ENCODE data around the gene TRAPPC3L. TPM values are rescaled to one million over a fixed set of nuclear protein-coding genes. Genes with fewer than 3 reads are reported as not detected.

The TRAPPC3L gene
- total RNA-seq, 4 donors from 2014 or later, result not detected

DNA sequence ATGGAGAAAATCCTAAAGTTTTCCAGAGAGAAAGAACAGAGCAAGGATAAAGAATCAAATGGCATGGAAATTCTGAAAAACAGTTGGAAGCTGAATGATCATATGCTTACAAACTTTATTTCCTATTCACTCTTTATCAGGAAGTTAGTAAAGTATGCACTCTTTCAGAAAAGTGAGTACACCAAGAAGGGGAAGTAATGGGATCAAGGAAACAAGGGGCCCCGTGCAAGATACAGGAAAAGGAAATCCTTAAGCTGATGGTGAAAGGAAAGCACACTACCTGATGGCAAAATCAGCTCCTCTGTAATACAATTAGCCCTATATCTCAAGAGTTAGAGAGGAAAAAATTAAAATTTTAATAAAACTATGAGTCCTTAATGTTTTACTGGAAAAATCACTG is 70.3 kb downstream of the TRAPPC3L start:
- TF ChIP-seq POLR2A (IDR thresholded peaks at IDR 0.05), result no peak
- TF ChIP-seq, protein P1, sequence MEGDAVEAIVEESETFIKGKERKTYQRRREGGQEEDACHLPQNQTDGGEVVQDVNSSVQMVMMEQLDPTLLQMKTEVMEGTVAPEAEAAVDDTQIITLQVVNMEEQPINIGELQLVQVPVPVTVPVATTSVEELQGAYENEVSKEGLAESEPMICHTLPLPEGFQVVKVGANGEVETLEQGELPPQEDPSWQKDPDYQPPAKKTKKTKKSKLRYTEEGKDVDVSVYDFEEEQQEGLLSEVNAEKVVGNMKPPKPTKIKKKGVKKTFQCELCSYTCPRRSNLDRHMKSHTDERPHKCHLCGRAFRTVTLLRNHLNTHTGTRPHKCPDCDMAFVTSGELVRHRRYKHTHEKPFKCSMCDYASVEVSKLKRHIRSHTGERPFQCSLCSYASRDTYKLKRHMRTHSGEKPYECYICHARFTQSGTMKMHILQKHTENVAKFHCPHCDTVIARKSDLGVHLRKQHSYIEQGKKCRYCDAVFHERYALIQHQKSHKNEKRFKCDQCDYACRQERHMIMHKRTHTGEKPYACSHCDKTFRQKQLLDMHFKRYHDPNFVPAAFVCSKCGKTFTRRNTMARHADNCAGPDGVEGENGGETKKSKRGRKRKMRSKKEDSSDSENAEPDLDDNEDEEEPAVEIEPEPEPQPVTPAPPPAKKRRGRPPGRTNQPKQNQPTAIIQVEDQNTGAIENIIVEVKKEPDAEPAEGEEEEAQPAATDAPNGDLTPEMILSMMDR (IDR thresholded peaks at IDR 0.05 in 4 of 5, conservative IDR thresholded peaks at IDR 0.05 in 1 of 5), result no peak
- Histone ChIP-seq H3K27ac (no peak overlapping the region), H3K4me1 (no peaks in the 10 kb centered on the region), H3K9me3 (no peaks in the 10 kb centered on the region), H3K36me3 (no peaks in the 10 kb centered on the region), H3K4me3 (no peak overlapping the region), H3K27me3 (no peaks in the 10 kb centered on the region)
- ATAC-seq (no peak), DNase-seq (no peak)
- in situ Hi-C loops (cut with MboI; ENCODE audit: low sequenced_read_pairs in 4 of 4) (no loop called here), intact Hi-C loops (cut with DNase I; ENCODE audit: low total_unique reads) (no loop called here)

DNA sequence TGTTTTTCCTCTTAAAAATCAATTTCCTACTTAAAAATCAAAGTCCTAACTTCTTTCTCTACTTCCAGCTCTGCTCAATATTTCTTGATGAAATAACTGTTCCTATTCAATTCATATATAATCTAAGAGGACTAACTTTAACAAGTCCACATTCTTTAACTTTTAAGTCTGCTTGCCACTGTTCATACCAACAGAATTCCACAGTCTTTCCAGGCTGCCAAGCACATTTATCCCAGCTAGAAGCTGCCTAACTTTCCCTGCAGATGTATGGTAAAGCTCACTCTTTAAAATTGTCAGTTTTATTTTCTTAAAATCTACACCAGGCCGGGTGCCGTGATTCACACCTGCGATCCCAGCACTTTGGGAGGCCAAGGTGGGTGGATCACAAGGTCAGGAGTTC is 72.8 kb downstream of the TRAPPC3L start:
- no peak overlapping the region for H3K27ac ChIP-seq
- TF ChIP-seq, protein P1 (IDR thresholded peaks at IDR 0.05 in 4 of 5, conservative IDR thresholded peaks at IDR 0.05 in 1 of 5), result no peak
- no peak for TF ChIP-seq POLR2A (IDR thresholded peaks at IDR 0.05)
- H3K4me1 ChIP-seq, result no peaks in the 10 kb centered on the region
- no peak overlapping the region for H3K4me3 ChIP-seq
- intact Hi-C loops (cut with DNase I; ENCODE audit: low total_unique reads) (no loop called here), in situ Hi-C loops (cut with MboI; ENCODE audit: low sequenced_read_pairs in 4 of 4) (no loop called here)
- H3K36me3 ChIP-seq, result no peaks in the 10 kb centered on the region
- DNase-seq (no peak), ATAC-seq (no peak)
- H3K9me3 ChIP-seq, result no peaks in the 10 kb centered on the region
- no peaks in the 10 kb centered on the region for H3K27me3 ChIP-seq

DNA sequence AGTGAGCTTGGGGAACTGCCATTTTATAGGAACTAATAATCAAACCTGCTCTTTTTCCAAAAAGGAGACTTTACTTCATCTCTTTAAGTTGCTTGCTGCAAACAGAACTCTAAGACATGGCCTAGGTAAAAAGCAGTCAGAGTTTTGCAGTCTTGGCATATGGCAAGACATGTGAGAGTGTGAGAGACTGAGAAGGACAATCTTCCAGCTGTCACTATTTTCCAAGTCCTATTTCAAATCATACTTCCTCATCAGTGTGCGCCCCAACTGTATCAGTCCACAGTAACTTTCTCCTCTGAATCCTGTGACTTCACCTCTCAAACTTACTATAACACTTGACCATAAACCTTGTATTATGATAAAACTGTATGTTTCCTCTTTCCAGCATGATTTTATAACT is 74.0 kb downstream of the TRAPPC3L start:
- TF ChIP-seq, protein P1 (IDR thresholded peaks at IDR 0.05 in 4 of 5, conservative IDR thresholded peaks at IDR 0.05 in 1 of 5), result no peak
- no peak for TF ChIP-seq POLR2A (IDR thresholded peaks at IDR 0.05)
- ATAC-seq (no peak), DNase-seq (no peak)
- no peak overlapping the region for H3K4me3 ChIP-seq
- H3K9me3 ChIP-seq, result no peaks in the 10 kb centered on the region
- H3K36me3 ChIP-seq, result no peaks in the 10 kb centered on the region
- no peaks in the 10 kb centered on the region for H3K27me3 ChIP-seq
- in situ Hi-C loops (cut with MboI; ENCODE audit: low sequenced_read_pairs in 4 of 4), result no loop called here
- intact Hi-C loops (cut with DNase I; ENCODE audit: low total_unique reads), result no loop called here
- no peaks in the 10 kb centered on the region for H3K4me1 ChIP-seq
- no peak overlapping the region for H3K27ac ChIP-seq

DNA sequence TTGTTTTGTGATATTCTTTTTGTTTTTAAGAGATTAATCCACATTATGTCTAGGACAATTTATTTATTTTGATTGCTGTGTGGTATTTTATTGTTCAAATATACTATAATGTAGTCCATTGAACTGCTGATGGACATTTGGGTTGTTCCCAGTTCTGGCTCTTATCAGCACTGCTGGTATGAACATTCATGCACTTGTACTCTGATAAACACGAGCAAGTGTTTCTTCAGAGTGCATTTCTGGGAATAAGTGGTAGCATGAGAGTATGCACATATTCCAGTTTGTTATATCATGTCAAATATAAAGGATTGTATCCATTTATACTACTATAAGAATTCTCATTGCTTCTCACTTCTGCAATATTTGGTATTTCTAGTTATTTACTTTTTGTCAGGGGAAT is 77.2 kb downstream of the TRAPPC3L start:
- ATAC-seq (no peak), DNase-seq (no peak)
- no peaks in the 10 kb centered on the region for H3K9me3 ChIP-seq
- TF ChIP-seq, protein P1 (IDR thresholded peaks at IDR 0.05 in 4 of 5, conservative IDR thresholded peaks at IDR 0.05 in 1 of 5), result no peak
- TF ChIP-seq POLR2A (IDR thresholded peaks at IDR 0.05), result no peak
- no peaks in the 10 kb centered on the region for H3K36me3 ChIP-seq
- no peak overlapping the region for H3K4me3 ChIP-seq
- no peaks in the 10 kb centered on the region for H3K4me1 ChIP-seq
- no peaks in the 10 kb centered on the region for H3K27me3 ChIP-seq
- in situ Hi-C loops (cut with MboI; ENCODE audit: low sequenced_read_pairs in 4 of 4), result no loop called here
- no peak overlapping the region for H3K27ac ChIP-seq
- intact Hi-C loops (cut with DNase I; ENCODE audit: low total_unique reads), result no loop called here

DNA sequence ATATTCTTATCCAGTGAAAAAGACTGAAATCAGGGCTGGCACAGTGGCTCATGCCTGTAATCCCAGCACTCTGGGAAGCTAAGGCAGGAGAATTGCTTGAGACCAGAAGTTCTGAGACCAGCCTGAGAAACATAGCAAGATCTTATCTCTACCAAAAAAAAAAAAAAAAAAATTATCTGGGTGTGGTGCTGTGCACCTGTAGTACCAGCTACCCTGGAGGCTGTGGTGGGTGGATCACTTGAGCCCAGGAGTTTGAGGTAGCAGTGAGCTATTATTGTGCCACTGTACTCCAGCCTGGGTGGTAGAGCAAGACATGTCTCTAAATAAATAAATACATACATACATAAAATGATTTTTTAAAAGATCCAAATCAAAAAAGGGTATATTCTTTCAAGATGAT is 78.0 kb downstream of the TRAPPC3L start:
- no peak for DNase-seq
- Histone ChIP-seq H3K27me3 (no peaks in the 10 kb centered on the region), H3K27ac (no peak overlapping the region), H3K4me1 (no peaks in the 10 kb centered on the region), H3K36me3 (no peaks in the 10 kb centered on the region), H3K9me3 (no peaks in the 10 kb centered on the region), H3K4me3 (no peak overlapping the region)
- no peak for ATAC-seq
- in situ Hi-C loops (cut with MboI; ENCODE audit: low sequenced_read_pairs in 4 of 4) (no loop called here), intact Hi-C loops (cut with DNase I; ENCODE audit: low total_unique reads) (no loop called here)
- TF ChIP-seq, protein P1 (IDR thresholded peaks at IDR 0.05 in 4 of 5, conservative IDR thresholded peaks at IDR 0.05 in 1 of 5), result no peak
- no peak for TF ChIP-seq POLR2A (IDR thresholded peaks at IDR 0.05)

All from gastrocnemius medialis (tissue), 4 donors.